HAP-1 (cell line): ENCODE results near the gene MYMX.
A peak's percentile ranks its signal among the peaks of the same experiment; 100 is the strongest.

ENCODE experiments used
- DNase-seq, 2 experiments: peaks; one replicate each; pipeline ENCODE4 v3.0.0-alpha.2; 2016 to 2020; ENCODE audit warnings: low spot score in 2 of 2
- H3K27me3 ChIP-seq: fragments of 250-450 bp; sonication (Bioruptor Pico); 2 replicates; pipeline ENCODE4 v1.5.1; 2020; ENCODE audit warnings: low read depth, mild to moderate bottlenecking, moderate library complexity
- H3K36me3 ChIP-seq: fragments of 250-450 bp; sonication (Bioruptor Pico); replicated peaks from 2 replicates; pipeline ENCODE4 v1.5.1; 2020; ENCODE audit warnings: mild to moderate bottlenecking
- H3K4me1 ChIP-seq: fragments of 250-450 bp; sonication (Bioruptor Pico); 2 replicates; pipeline ENCODE4 v1.5.1; 2020; ENCODE audit warnings: mild to moderate bottlenecking
- H3K4me3 ChIP-seq: fragments of 250-450 bp; sonication (Bioruptor Pico); 2 replicates; pipeline ENCODE4 v1.5.1; 2020; ENCODE audit warnings: mild to moderate bottlenecking, moderate library complexity
- H3K9me3 ChIP-seq: fragments of 250-450 bp; sonication (Bioruptor Pico); 2 replicates; pipeline ENCODE4 v1.5.1; 2020; ENCODE audit warnings: mild to moderate bottlenecking, moderate library complexity
- in situ Hi-C: fragments of 300-500 bp; cut with MboI; formaldehyde crosslinking; loops from 3 replicates; pipeline ENCODE4 v1.14.3; 2020; ENCODE audit warnings: low sequenced_read_pairs, inconsistent platforms, mixed read lengths

The MYMX gene

DNA sequence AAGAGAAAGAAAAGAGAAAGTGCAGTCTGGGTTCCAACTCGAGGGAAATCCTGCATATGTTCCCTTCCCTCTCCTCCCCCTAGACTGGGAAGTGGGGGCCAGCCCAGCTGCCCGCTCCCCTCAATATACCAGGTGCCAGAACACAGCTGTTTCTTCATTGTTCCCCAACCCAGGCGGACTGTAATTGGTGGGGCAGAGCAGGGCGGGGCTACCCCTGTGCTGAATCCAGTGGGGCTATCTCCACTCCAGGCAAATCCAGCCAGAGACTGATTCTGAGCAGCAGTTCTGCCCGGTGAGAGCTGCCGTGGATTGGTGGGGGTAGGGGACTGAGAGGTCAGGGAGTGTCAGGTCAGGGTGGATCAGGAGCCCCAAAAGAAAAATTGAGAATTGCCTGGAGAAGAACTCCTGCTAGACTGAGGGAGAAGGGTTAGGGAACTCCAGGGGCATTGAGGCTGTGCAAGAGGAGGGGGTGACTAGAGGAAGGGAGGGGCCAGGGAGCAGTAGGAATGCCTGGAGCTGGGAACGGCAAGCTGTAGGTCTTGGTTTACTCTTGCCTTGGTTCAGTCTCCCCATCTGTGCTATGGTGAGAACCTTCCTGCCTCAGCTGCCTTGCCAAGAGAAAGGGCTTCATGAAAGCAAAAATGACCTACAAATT lies at the start of gene MYMX:
MYMX (plus strand) TSS at position 250 of the 655 bp plus-strand sequence. CDS start 546 bp downstream, outside the sequence.
- in situ Hi-C loops = no loop called here
- DNase-seq = no peak
- no peak within 1 kb of the TSS for H3K4me3 ChIP-seq
- no peaks in the 10 kb centered on the region for H3K9me3 ChIP-seq
- H3K27me3 ChIP-seq = no peaks in the 10 kb centered on the region
- H3K36me3 ChIP-seq = no peaks in the 10 kb centered on the region
- peaks cover 16% of the 10 kb centered on the region for H3K4me1 ChIP-seq

GRCh38 chr6:44167567-44167966 lies 49.2 kb upstream of the MYMX start:
- Histone ChIP-seq H3K36me3 (no peaks in the 10 kb centered on the region), H3K4me1 (no peaks in the 10 kb centered on the region), H3K4me3 (no peak overlapping the region), H3K27me3 (peaks cover 3% of the 10 kb centered on the region), H3K9me3 (no peaks in the 10 kb centered on the region)
- no peak for DNase-seq
- in situ Hi-C loops = no loop called here

GRCh38 chr6:44169154-44169553 lies 47.6 kb upstream of the MYMX start:
- Histone ChIP-seq H3K36me3 (no peaks in the 10 kb centered on the region), H3K4me1 (no peaks in the 10 kb centered on the region), H3K9me3 (no peaks in the 10 kb centered on the region), H3K4me3 (no peak overlapping the region), H3K27me3 (peaks cover 2% of the 10 kb centered on the region)
- no peak for DNase-seq
- in situ Hi-C loops = no loop called here

DNA sequence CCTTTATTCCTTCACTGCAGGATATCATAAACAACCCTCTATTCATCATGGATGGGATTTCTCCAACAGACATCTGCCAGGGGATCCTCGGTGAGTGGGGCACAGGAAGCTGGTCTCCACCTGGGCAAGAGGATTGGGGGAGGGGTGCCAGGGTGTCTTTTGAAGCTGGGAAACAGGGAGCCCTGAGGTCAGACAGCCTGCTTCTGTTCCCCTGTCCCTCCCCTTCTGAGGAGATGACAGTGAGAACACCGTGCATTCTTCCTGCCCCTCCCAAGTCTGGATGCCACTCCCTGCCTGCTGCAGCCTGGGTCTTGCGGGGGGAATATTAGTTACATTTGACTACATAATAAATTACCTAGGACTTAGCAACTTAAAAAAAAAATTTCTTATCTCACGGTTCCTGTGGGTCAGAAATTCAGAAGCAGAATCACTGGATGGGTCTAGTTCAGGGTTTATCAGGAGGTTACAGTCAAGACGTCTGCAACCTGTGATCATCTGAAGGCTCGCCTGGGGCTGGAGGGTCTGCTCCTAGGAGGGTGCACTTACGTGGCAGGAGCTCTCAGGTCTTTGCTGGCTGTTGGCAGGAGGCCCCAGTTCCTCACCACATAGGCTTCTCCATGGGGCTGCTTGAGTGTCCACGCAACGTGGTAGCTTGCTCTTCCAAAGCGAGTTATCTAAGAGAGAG lies 46.7 kb upstream of the MYMX start:
- no peaks in the 10 kb centered on the region for H3K36me3 ChIP-seq
- no peaks in the 10 kb centered on the region for H3K9me3 ChIP-seq
- in situ Hi-C loops = loop anchor here (5.0 kb wide), 1 partner anchor 67 kb away; no protein-coding TSS in a partner anchor
- H3K4me1 ChIP-seq = no peaks in the 10 kb centered on the region
- DNase-seq = no peak
- no peak overlapping the region for H3K4me3 ChIP-seq
- H3K27me3 ChIP-seq = no peaks in the 10 kb centered on the region; the same call in 1 of the 2 replicates

DNA sequence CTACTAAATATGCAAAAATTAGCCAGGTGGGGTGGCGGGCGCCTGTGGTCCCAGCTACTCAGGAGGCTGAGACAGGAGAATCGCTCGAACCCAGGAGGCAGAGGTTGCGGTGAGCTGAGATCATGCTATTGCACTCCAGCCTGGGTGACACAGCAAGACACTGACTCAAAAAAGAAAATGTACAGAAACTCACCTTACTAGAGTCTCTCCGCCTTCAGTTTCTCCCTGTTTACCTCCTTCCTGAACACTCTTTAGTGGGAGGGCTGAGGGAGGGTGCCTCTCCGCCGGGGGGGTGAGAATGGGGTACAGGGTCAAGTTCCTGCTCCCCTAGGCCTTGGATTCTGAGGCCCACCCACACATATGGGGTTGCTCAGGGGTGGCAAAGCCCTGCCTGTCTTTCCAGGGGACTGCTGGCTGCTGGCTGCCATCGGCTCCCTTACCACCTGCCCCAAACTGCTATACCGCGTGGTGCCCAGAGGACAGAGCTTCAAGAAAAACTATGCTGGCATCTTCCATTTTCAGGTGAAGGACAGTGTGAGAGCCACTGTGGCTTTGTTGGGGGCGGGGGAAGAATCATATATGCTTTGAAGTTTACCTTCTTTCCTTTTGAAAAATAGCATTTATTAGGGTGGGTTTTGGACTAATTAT lies 44.7 kb upstream of the MYMX start:
- DNase-seq = no peak
- H3K4me3 ChIP-seq = no peak overlapping the region
- no peaks in the 10 kb centered on the region for H3K36me3 ChIP-seq
- no peaks in the 10 kb centered on the region for H3K4me1 ChIP-seq
- in situ Hi-C loops = loop anchor here (5.0 kb wide), 1 partner anchor 65 kb away; no protein-coding TSS in a partner anchor
- H3K27me3 ChIP-seq = no peaks in the 10 kb centered on the region
- H3K9me3 ChIP-seq = no peaks in the 10 kb centered on the region

- in situ Hi-C loops = loop anchor here (5.0 kb wide), 1 partner anchor 64 kb away; no protein-coding TSS in a partner anchor
- no peaks in the 10 kb centered on the region for H3K9me3 ChIP-seq
- H3K4me3 ChIP-seq = no peak overlapping the region
- H3K27me3 ChIP-seq = no peaks in the 10 kb centered on the region
- H3K36me3 ChIP-seq = no peaks in the 10 kb centered on the region
- H3K4me1 ChIP-seq = no peaks in the 10 kb centered on the region
- peak; percentile 53 to 90 for DNase-seq
Measured at GRCh38 chr6:44172731-44173500, 43.8 kb upstream of the MYMX start.

- H3K27me3 ChIP-seq = no peaks in the 10 kb centered on the region
- DNase-seq = no peak
- no peaks in the 10 kb centered on the region for H3K36me3 ChIP-seq
- H3K4me3 ChIP-seq = no peak overlapping the region
- H3K9me3 ChIP-seq = no peaks in the 10 kb centered on the region
- H3K4me1 ChIP-seq = no peaks in the 10 kb centered on the region
- in situ Hi-C loops = no loop called here
Measured at GRCh38 chr6:44176130-44176761, 40.5 kb upstream of the MYMX start.

GRCh38 chr6:44176762-44177509 lies 39.8 kb upstream of the MYMX start:
- in situ Hi-C loops = no loop called here
- DNase-seq = no peak
- Histone ChIP-seq H3K4me1 (no peaks in the 10 kb centered on the region), H3K27me3 (no peaks in the 10 kb centered on the region), H3K9me3 (no peaks in the 10 kb centered on the region), H3K4me3 (no peak overlapping the region), H3K36me3 (no peaks in the 10 kb centered on the region)

DNA sequence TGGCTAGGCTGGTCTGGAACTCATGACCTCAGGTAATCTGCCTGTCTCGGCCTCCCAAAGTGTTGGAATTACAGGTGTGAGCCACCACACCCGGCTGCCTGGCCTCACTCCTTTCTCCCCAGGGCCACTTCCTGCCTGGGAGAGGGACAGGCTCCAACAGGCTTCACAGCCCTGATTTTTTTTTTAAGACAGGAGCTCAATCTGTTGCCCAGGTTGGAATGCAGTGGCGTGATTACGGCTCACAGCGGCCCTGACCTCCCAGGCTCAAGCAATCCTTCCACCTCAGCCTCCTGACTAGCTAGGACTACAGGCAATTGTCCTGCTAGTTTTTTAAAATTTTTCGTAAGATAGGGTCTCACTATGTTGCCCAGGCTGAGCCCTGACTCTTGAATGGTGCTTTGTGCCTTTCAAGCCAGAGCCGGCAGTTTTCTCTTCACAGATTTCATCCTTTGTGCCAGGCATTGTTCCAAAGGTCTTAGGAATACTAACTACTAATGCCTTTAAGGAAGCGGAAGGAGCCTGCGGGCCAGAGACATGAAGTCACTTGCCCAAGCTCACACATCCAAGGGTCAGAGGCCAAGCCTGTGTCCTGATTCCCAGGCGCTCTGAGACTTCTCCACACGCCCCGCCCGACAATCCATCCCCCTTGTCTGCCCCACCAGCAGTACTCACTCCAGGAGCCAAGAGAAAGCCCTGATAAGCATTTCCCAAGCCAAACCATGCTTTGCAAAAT lies 38.9 kb upstream of the MYMX start:
- in situ Hi-C loops = no loop called here
- Histone ChIP-seq H3K4me1 (no peaks in the 10 kb centered on the region), H3K27me3 (no peaks in the 10 kb centered on the region), H3K4me3 (no peak overlapping the region), H3K9me3 (no peaks in the 10 kb centered on the region), H3K36me3 (no peaks in the 10 kb centered on the region)
- no peak for DNase-seq

GRCh38 chr6:44178424-44179071 lies 38.2 kb upstream of the MYMX start:
- Histone ChIP-seq H3K4me3 (no peak overlapping the region), H3K4me1 (no peaks in the 10 kb centered on the region), H3K36me3 (no peaks in the 10 kb centered on the region), H3K27me3 (no peaks in the 10 kb centered on the region), H3K9me3 (no peaks in the 10 kb centered on the region)
- in situ Hi-C loops = no loop called here
- DNase-seq = no peak

GRCh38 chr6:44179072-44179536 lies 37.6 kb upstream of the MYMX start:
- H3K4me1 ChIP-seq = no peaks in the 10 kb centered on the region
- in situ Hi-C loops = no loop called here

GRCh38 chr6:44179648-44180047 lies 37.1 kb upstream of the MYMX start:
- in situ Hi-C loops = no loop called here
- H3K27me3 ChIP-seq = no peaks in the 10 kb centered on the region; the same call in 1 of the 2 replicates
- no peaks in the 10 kb centered on the region for H3K4me1 ChIP-seq
- H3K9me3 ChIP-seq = no peaks in the 10 kb centered on the region
- H3K4me3 ChIP-seq = no peak overlapping the region
- H3K36me3 ChIP-seq = no peaks in the 10 kb centered on the region
- no peak for DNase-seq

More at GRCh38 chr6:44179072-44179536, 37.6 kb upstream of the MYMX start:
- Histone ChIP-seq H3K4me3 (no peak overlapping the region), H3K36me3 (no peaks in the 10 kb centered on the region), H3K9me3 (no peaks in the 10 kb centered on the region), H3K27me3 (no peaks in the 10 kb centered on the region)
- no peak for DNase-seq
